ENCODE data around the gene ZC3H10.
"Not testable (repeated sequence)": the region's sequence is repeated elsewhere in the genome, so short reads cannot be mapped to it uniquely, and the experiment has no call there.

ZC3H10 gene

GRCh38 chr12:56103066-56103711 lies 14.9 kb upstream of the ZC3H10 start:
- DNase-seq, result no peak

GRCh38 chr12:56103823-56104108 lies 14.3 kb upstream of the ZC3H10 start:
- no peak for DNase-seq

- DNase-seq, result peak; percentile 98
Observed at GRCh38 chr12:56104109-56104814, 13.8 kb upstream of the ZC3H10 start, which contains the start of gene PA2G4. TSS of gene PA2G4 (plus strand) at chr12:56104559. CDS start at chr12:56104738, 179 bp downstream.

GRCh38 chr12:56104815-56105608 lies 13.1 kb upstream of the ZC3H10 start:
- DNase-seq, result no peak

GRCh38 chr12:56105609-56105902 lies 12.5 kb upstream of the ZC3H10 start:
- DNase-seq, result no peak

- no peak for DNase-seq
Observed at GRCh38 chr12:56107242-56107641, 10.8 kb upstream of the ZC3H10 start.

- DNase-seq, result no peak
Observed at GRCh38 chr12:56110571-56110970, 7.5 kb upstream of the ZC3H10 start.

GRCh38 chr12:56114084-56114483 lies 4.0 kb upstream of the ZC3H10 start:
- DNase-seq, result no peak

- no peak for DNase-seq
Observed at GRCh38 chr12:56115329-56115728, 2.7 kb upstream of the ZC3H10 start.

GRCh38 chr12:56116267-56117081 lies 1.6 kb upstream of the ZC3H10 start, which contains the start of gene RPL41:
TSS of gene RPL41 (plus strand) at chr12:56116633.
- peak; percentile 74 for DNase-seq

- DNase-seq, result not testable (repeated sequence)
Observed at GRCh38 chr12:56117082-56117706, 872 bp upstream of the ZC3H10 start.

GRCh38 chr12:56118688-56119357 lies 757 bp downstream of the ZC3H10 start:
- no peak for DNase-seq

- peak; percentile 15 for DNase-seq
Observed at GRCh38 chr12:56119361-56119796, 1.3 kb downstream of the ZC3H10 start.

- DNase-seq, result no peak
Observed at GRCh38 chr12:56120158-56120846, 2.2 kb downstream of the ZC3H10 start.

GRCh38 chr12:56121204-56121870 lies 3.3 kb downstream of the ZC3H10 start:
- no peak for DNase-seq

- no peak for DNase-seq
Observed at GRCh38 chr12:56122637-56123036, 4.6 kb downstream of the ZC3H10 start.

- DNase-seq, result no peak
Observed at GRCh38 chr12:56124133-56124532, 6.1 kb downstream of the ZC3H10 start.

GRCh38 chr12:56126732-56127239 lies 8.7 kb downstream of the ZC3H10 start:
- peak; percentile 89 for DNase-seq

GRCh38 chr12:56127485-56127887 lies 9.4 kb downstream of the ZC3H10 start:
- no peak for DNase-seq

- DNase-seq, result peak; percentile 100
Observed at GRCh38 chr12:56127888-56128669, 10.0 kb downstream of the ZC3H10 start, which contains the start of gene ESYT1. TSS of gene ESYT1 (plus strand) at chr12:56128267. CDS start at chr12:56128320, 53 bp downstream.
